HG03066 (cell line): ENCODE data around the gene IRF2.
A peak's percentile ranks its signal among the peaks of the same experiment; 100 is the strongest.

Source experiments
- ATAC-seq: cut with Tn5 transposase; IDR thresholded peaks from one replicate; pipeline ENCODE4 v1.9.1; 2021; ENCODE audit warnings: low read depth; ENCODE audit not compliant: unreplicated experiment

IRF2 gene

DNA sequence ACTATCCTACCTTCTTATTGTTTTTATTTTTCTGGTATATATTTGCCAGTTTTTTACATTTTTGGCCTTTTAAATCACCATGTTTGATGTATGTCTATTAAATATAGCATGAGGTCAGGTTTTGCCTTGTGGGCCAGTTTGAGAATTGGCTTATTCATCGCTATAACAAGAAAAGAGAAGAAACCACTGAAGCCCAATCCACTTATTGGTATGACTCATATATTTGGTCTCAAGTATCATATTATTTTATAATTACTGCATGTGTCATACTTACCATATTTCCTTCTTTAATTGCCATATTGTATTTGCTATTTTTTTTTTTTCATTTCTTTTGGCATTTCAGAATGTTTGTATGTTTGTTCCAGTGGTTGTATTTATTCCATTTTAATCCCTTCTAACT is 99.3 kb downstream of the IRF2 start:
- ATAC-seq, result no peak

DNA sequence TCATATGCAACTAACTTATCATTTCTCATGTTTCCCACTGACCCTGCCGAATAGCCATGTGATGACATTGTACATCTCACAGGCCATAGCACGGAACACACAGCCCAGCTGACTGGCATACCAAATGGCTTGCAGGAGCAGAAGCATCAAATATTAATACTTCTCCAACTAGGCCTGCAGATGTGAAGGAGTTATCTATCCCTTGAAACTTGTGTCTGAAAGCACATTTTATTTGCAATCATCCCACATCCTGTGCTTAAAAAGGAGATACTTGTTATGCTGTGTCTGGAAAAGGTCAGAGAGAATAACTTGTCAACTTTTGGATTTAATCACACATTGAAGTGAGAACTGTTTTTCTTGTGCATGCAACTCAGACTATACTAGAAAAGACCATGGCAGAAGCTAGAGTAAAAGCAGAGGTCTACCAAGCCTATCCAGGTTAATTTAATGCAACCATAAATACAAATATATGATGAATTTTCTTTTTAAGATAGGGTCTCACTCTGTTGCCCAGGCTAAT is 100.4 kb downstream of the IRF2 start:
- ATAC-seq, result no peak

DNA sequence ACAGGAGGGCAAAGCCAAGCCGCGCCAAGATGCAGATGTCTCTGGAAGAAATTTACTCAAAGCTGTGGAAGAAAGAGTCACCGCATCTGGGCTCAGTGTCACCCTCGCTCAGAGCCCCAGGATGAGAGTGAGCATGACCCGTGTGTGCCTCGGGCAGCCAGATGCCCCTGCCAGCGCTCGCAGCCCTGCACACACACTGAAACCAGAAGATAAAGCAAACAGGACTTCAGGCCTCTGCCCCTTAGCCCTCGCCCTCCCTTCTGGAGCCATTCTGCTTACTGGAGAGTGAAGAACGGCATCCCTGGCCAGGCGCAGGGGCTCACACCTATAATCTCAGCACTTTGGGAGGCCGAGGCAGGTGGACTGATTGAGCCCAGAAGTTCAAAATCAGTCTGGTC is 103.0 kb downstream of the IRF2 start:
- no peak for ATAC-seq

DNA sequence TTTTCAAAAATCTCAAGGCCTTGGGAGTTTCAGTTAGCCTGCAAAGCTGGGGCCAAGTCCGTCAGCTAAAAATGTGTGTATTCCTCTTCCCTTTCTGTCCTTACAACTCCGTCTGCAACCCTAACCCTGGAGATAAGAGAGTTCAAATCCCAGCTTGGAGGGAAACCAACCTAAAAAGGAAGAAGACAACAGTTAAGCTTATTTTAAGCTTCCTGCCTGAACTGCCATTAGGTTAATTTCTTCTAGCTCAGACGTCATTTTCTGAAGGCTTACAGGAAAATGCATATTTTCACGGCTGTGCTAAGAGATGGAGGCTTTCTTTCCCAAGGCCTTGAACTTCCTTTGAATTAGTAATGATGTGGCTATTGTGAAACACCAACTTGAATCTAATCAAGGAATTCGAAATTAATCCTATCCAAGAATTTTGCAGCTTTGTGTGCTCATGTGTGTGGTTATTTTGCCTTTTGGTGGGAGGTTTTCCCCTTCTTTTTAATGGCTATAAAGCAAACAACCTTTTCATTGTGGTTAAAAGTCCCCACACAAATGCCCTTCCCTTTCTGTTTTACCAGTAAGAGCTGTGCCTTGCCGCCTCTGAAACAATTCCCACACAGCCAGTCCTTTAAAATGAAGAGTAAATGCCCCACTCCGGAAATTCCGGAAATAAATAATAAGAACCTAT is 103.5 kb downstream of the IRF2 start:
- no peak for ATAC-seq

DNA sequence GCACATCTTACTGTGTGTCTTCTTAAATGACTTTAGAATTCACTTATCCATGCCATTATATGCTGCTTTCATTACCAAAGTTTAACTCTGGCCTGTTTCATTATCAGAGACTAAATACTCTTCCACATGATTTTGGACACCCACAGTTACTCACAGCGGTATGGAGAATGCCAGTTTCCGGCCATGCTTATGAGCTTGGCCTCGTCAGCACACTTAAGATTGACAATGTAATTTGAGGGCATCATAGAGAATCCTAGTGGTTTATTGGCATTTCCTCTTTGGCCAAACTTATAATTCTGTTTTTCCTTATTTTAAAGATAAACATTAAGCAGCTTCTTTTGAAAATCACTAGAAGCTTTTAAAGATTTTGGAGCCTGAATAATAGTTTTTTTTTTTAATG is 104.5 kb downstream of the IRF2 start:
- ATAC-seq, result no peak

DNA sequence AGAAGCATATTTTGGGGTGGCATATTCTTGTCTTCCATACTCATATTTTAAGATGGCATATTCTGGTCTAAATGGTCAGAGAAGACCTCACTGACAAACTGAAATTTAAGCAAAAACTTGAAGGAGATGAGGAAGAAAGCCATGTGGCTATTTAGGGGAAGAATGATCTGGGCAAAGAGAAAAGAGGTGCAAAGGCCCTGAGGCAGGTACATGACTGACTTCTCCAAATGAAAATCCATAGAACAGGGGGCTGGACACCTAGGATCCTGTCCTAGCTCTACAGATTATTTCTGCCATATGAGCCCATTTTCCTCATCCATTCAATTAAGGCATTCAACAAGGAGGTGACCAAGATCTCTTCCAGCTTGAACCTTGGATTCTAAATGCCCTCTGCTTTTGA is 105.6 kb downstream of the IRF2 start:
- no peak for ATAC-seq

DNA sequence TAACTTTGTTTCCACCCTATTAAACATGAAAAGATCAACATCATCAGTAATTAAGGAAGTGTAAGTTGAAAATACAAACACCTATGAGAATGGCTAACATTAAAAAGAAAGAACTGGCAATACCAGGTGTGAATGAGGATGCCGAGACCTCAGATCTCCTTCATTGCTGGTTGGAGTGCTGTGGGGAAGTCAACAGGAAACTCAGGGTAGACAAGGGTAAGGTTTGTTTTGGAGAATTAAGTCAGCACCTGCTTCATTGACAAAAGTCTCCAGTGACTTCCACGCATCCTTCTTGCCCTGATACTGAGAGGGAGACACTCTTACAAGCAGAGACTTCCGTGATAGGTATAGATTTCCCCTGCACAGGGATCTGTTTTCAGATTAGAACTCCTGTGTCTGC is 106.1 kb downstream of the IRF2 start:
- ATAC-seq, result no peak

DNA sequence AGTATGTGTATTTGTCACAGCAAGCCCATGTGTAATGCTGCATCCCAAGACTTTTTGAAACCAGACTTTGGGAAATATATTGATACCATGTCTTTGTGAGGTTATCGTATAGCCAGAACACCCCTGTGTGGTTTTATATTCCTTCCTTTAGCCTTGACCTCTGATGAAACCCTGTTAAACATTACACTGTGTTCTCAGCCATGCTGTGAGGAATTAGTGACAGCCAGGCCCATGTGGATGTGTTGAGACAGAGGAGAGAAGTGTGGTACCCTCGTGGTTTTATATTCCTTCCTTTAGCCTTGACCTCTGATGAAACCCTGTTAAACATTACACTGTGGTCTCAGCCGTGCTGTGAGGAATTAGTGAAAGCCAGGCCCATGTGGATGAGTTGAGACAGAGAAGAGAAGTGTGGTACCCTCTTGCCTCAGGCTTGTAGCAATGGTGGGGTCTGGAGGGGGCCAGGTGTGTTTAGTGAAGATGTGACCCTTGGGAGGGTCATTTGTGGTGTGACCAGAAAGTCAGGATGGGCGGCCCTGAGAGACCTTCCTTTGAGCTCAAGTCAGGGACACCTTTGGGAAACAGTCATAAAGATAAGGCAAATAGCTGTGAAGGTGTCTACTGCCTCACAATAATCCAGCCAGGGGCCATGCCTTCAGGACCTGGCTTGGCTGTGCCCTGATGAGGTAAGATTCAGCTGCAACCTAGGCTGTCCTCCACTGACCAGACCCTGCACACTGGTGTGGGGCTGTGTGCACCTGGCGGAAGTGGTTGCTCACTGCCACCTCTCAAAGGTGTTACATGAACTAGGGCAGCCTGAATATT is 110.0 kb downstream of the IRF2 start:
- ATAC-seq, result peak; percentile 61

DNA sequence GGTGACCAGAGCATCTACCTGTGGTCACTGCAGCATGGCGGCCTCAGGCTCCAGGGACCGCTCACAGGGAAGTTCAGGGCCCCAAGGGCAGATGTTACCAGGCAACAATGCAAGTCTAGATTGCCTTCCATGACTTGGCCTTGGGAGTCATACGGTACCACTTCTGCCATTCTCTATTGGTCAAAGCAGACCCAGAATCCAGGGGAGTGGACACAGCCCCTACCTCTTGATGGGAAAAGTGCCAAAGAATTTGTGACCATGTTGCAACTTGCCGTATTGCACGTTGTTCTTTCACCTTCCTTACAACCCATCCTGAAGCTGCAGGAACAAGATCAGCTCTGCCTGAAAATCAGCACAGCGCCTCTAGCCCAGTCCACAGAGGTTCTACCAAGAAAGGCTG is 111.1 kb downstream of the IRF2 start:
- ATAC-seq, result no peak

DNA sequence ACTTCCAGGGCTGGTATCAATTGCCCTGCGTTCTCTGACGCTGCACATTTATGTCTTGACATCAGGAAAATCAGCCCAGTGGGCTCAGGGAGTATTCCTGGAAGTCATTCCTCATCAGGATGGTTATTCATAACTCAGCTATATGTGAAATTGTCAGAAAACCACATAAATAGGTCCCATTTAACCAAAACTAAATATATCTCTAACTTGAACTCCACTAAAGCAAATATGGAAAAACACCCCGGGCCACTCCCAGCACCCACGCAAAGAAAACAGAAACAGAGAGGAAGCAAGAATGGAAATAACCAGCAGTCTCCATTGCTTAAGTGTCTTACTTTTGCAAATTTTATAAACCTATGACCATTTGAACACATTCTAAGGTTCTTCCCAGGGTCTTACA is 112.0 kb downstream of the IRF2 start:
- ATAC-seq, result no peak

DNA sequence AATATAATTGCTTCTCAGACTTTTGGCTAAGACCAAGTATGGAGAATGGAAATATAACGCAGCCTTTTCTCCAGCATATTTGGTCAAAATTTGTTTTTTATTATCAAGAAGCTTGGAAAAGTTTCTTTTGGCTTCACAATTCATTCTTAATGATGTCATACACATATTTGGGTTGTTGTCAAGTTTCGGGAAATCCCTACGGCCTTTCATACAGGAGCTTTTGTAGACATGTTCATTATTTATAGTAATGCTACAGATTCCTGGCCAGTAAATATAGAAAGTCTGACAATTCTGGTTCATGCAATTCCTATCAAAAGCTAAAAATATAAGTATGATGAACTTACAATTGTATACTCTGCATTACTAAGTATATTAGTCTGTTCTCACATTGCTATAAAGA is 112.9 kb downstream of the IRF2 start:
- no peak for ATAC-seq

DNA sequence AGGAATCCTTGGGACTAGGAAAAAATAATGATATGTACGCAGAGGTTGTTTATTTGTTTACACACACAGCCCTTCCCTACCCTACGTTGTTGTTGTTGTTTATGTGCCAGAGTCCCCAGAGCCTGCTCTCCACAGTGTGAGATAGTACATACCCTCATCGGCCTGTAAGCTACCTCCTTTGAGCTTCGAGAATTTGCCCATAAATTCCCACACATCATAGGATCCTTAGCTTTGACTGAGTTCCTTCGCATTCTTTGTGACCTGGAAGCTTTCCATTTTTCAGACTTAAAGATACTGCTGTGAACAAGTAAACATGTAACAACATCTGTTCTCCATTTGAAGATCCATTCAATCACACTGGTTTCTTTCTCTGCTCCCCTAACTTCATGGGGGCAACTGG is 114.5 kb downstream of the IRF2 start:
- no peak for ATAC-seq

DNA sequence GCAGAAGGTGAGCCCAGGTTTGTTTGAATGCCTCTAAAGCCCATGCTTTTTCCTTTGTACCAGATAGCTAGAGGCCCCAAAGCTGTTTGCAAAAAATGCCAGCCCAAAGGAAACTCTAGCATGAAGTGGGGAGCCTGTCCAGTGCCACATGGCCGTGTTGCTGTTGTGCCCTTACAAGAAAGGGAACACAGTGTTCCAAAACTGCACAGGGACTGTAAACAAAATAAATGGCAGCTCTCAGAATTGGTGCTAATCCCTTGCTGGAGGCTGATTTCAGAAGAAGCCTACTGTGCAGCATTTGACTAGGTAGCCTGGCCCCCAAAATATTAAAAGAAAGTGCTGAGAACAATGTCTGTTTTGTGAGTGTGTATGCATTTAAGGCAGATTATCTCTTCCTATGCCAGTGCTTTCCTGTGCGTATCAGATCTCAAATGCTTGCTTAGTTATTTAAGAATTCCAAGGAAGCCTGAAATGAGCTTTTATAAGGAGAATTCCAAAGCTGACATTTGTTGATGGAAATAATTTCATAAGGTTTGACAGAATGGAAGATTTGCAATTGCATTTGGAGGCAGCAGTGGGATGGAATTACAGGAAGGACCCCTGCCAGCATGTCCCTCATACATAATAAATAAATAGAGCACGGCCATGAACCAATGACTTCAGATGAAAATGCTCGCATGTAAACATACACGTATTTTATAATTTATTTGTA is 115.7 kb downstream of the IRF2 start:
- no peak for ATAC-seq

DNA sequence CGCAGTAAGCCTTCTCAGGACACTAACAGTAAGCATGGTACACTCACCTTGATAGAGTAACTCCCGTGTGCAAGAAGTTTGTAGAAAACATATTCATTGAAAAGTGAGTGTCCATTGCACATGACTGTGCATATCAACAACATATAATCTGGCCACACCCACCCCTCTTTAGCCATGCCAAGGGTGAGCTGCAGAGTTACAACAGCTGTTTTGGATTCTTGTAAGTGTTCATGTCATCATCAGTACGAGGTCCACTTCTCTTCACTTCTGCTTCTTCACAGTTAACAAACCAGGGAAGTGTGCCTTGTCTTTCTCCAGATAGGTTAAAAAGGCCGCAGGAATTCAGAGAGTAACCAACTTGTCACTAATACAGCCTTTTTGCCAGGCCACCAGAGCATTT is 116.6 kb downstream of the IRF2 start:
- no peak for ATAC-seq

DNA sequence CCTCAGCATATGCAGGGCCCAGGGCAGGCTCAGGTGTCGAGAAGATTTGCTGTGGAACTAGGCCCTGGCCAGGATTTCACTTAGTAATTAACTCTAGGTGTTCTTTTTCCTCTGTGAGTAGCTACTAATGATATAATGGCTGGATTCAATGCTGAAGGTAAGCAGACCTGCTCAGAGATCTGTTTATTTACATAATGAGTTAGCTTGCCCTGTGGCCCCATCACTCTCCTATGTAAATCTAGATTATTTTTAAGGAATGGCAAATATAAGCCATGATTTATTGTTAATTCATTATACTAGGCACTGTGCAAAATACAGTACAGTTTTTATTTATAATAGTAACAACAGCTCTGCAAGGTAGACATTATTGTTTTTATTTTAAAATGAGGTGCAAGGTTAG is 117.2 kb downstream of the IRF2 start:
- ATAC-seq, result no peak

DNA sequence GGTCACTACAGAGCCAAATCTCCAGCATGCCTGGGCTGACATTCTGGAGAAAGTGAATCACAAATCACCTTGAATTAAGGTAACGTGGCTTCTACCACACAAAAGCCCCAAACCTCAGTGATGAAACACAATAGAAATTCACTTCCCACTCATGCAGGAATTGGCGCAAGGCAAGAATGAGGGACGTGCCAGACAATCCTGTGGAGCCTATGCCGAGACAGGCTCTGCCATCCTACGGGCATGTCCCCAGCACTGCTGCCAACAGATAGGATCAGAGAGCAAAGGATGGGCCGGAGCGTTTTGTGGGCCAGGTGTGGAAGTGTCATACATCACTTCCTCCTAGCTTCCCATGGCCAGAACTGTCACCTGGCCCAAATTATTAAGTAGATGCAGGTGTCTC is 118.0 kb downstream of the IRF2 start:
- no peak for ATAC-seq

DNA sequence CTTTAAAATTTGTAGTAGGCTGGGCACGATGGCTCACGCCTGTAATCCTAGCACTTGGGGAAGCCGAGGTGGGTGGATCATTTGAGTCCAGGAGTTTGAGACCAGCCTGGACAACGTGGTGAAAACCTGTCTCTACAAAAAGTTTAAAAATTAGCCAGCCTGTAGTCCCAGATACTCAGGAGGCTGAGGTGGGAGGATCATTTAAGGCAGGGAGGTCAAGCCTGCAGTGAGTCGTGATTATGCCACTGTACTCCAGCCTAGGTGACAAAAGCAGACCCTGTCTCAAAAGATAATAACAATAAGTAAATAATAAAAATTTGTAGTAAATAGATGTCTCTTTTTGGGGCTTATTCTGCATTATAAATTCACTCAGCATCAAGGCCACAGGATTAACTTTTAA is 118.5 kb downstream of the IRF2 start:
- ATAC-seq, result no peak

DNA sequence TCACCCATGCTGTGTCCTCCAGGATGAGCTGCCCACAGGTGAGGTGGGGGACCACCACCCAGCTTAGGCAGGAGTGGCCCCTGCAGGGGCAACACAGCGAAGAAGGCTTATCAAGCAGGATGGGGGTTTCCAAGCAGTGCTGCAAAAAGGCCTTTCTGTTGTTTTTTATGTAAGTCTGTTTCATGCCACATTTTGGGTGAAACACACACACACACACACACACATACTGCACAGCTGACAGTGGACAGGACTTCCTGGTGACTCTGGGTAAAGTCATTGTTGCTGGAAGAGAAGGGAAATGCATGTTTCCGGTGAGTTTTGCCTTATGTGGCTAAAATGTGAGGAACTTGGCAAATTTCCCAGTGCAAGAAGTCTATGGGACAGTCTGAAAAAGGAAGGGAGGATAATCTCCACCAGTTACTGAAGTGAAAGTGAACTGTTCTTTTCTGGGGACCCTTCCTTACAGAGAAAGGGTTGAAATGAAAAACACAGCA is 119.2 kb downstream of the IRF2 start:
- no peak for ATAC-seq

DNA sequence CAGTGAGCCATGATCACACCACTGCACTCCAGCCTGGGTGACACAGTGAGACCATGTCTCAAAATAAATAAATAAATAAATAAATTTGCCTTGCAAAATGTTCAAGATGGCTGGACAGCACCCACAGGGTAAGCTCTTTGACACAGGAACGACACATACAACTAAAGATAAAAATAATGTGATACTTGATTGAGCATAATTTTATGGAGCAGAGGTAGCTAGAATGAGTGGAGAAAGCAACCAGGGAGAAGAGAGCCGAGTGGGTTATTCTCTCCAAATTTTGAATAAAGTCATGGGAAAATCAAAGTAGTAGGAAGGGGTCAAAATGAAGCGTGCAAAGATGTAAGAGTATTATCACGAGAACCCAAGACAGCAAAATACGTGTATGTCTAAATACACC is 121.5 kb downstream of the IRF2 start:
- ATAC-seq, result no peak

DNA sequence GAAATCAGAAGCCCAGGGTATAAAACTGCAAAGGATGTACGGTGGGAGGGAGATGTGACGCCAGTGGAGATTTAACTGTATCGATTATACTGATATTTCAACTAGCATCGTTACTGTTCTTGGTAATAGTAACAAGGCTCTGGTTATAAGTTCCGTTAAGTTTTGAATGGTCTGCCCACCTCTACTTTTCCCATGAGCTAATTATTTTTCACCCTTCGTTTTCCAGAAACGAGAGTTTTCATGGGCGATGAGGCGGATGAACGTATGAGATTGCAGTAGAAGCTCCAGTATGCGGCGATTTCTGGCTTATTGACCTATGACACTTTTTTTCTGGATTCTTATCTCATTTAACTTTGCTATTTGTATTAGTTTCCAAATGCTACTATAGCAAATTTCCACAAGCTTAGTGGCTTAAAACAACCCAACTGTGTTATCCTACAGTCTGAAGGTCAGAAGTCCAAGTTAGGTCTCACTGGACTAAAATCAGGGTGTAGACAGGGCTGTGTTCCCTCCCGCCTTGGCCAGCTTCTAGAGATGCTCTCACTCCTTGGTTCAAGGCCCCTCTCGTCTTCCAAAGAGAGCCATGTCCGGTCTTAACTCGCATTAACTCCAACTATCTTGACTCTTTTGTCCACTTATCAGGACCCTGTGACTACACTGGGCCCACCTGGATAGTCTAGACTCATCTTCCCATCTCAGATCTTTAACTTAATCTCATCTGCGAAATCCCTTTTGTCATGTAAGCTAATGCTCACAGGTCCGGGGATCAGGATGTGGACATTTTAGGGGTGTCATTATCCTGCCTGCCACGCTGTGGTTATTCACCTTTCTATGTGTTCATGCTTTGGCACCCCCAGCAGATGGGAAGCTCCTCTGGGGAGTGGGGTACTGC is 122.5 kb downstream of the IRF2 start:
- ATAC-seq, result no peak
